A673 (cell line): ENCODE results near the gene DENND2D. TPM values are rescaled to one million over a fixed set of nuclear protein-coding genes. Genes with fewer than 3 reads are reported as not detected.

ENCODE experiments used
- BruUV-seq: library from RNA; stranded (reverse); fragments of 400-500 nt; replicated peaks from 2 replicates; lab custom pipeline; 2021; lab: Mats Ljungman, UMichigan
- CTCF ChIA-PET: fragments of 300-600 bp; sonication (Branson Sonifier 250); formaldehyde crosslinking; loops from one replicate; lab custom pipeline; 2022; ENCODE audit warnings: antibody characterized with exemption; lab: Charles Lee
- POLR2A ChIA-PET: fragments of 300-600 bp; sonication (Branson Sonifier 250); formaldehyde crosslinking; loops from one replicate; lab custom pipeline; 2022; ENCODE audit warnings: antibody characterized with exemption; ENCODE audit not compliant: low non-redundant PET; lab: Charles Lee
- DNase-seq: peaks from one replicate; pipeline ENCODE4 v3.0.0-alpha.2; 2015; ENCODE audit warnings: low spot score
- H3K27ac ChIP-seq: fragments of 200-600 bp; sonication (generic); 2 replicates; pipeline ENCODE4 v1.5.1; 2016; ENCODE audit warnings: mixed run types, low read depth, mild to moderate bottlenecking, mixed read lengths, antibody characterized with exemption, low read length; ENCODE audit not compliant: poor library complexity, severe bottlenecking
- H3K27me3 ChIP-seq: fragments of 200-600 bp; sonication (generic); replicated peaks from 2 replicates; pipeline ENCODE4 v1.6.1; 2017; ENCODE audit warnings: mixed run types, low read depth, mild to moderate bottlenecking, mixed read lengths, antibody characterized with exemption, low read length; ENCODE audit not compliant: insufficient read depth, poor library complexity
- H3K36me3 ChIP-seq: fragments of 200-600 bp; sonication (generic); 2 replicates; pipeline ENCODE4 v1.6.1; 2016; ENCODE audit warnings: mixed run types, mild to moderate bottlenecking, mixed read lengths, antibody characterized with exemption, low read length; ENCODE audit not compliant: insufficient read depth, poor library complexity, severe bottlenecking
- H3K4me1 ChIP-seq: fragments of 200-600 bp; sonication (generic); 2 replicates; pipeline ENCODE4 v1.6.1; 2017; ENCODE audit warnings: mixed run types, mild to moderate bottlenecking, mixed read lengths, antibody characterized with exemption, low read length; ENCODE audit not compliant: insufficient read depth, poor library complexity, severe bottlenecking
- H3K4me3 ChIP-seq: fragments of 200-600 bp; sonication (generic); 2 replicates; pipeline ENCODE4 v1.5.1; 2016; ENCODE audit warnings: low read depth, mixed run types, mild to moderate bottlenecking, mixed read lengths, low read length; ENCODE audit not compliant: poor library complexity, severe bottlenecking
- H3K9me3 ChIP-seq: fragments of 200-600 bp; sonication (generic); 2 replicates; pipeline ENCODE4 v1.6.1; 2016; ENCODE audit warnings: mixed run types, low read depth, mild to moderate bottlenecking, mixed read lengths, antibody characterized with exemption, low read length; ENCODE audit not compliant: poor library complexity, severe bottlenecking
- EZH2 ChIP-seq: fragments of 200-600 bp; sonication (generic); IDR thresholded peaks from 2 replicates; pipeline ENCODE4 v1.6.1; 2017; ENCODE audit warnings: borderline replicate concordance, low read depth, mild to moderate bottlenecking, mixed read lengths, antibody characterized with exemption, low read length; ENCODE audit not compliant: poor library complexity, severe bottlenecking
- intact Hi-C: fragments of 100-400 bp; cut with micrococcal nuclease; formaldehyde crosslinking; loops from one replicate; pipeline ENCODE4 v1.10.0; 2022; ENCODE audit not compliant: unreplicated experiment
- total RNA-seq: library from RNA; stranded (reverse); gene quantifications from 2 replicates; pipeline ENCODE4 v1.2.3, GENCODE V29; 2021
- TF ChIP-seq, protein P1 (sequence below): fragments of 300-800, 200-600 bp; sonication (generic); conservative IDR thresholded peaks from 2 replicates; pipeline ENCODE4 v1.5.1; 2017; ENCODE audit warnings: low read depth, mild to moderate bottlenecking, antibody characterized with exemption, low read length, moderate library complexity, mixed read lengths

Gene DENND2D
- total RNA-seq, 1 experiment from 2014 or later = not detected

DNA sequence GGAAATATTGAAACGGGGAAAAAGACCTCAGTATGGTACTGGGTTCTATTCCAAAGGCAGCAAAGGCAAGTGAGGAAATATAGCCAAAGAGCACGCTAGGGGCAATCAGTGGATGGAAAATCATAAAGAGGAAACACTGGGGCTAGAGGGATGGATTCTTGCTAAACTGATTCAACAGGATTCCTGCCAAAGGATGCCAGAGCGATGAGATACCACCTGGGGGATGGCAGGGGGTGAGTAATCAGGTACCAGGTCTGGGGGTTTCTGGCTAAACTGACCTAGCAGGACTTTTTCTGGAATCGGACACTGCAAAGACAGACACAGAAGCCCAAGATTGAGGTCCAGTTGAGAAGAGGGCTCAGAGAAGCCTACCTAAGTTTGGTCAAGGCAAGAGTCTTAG, 33.8 kb upstream of the DENND2D start:
- no TSS peak for BruUV-seq
- H3K9me3 ChIP-seq = no peaks in the 10 kb centered on the region
- peaks cover 53% of the 10 kb centered on the region for H3K27me3 ChIP-seq
- no peaks in the 10 kb centered on the region for H3K36me3 ChIP-seq
- H3K27ac ChIP-seq = no peak overlapping the region
- intact Hi-C loops = no loop called here
- H3K4me3 ChIP-seq = no peak overlapping the region
- H3K4me1 ChIP-seq = no peaks in the 10 kb centered on the region
- POLR2A ChIA-PET = no interaction called here
- CTCF ChIA-PET = no interaction called here
- TF ChIP-seq, protein P1, sequence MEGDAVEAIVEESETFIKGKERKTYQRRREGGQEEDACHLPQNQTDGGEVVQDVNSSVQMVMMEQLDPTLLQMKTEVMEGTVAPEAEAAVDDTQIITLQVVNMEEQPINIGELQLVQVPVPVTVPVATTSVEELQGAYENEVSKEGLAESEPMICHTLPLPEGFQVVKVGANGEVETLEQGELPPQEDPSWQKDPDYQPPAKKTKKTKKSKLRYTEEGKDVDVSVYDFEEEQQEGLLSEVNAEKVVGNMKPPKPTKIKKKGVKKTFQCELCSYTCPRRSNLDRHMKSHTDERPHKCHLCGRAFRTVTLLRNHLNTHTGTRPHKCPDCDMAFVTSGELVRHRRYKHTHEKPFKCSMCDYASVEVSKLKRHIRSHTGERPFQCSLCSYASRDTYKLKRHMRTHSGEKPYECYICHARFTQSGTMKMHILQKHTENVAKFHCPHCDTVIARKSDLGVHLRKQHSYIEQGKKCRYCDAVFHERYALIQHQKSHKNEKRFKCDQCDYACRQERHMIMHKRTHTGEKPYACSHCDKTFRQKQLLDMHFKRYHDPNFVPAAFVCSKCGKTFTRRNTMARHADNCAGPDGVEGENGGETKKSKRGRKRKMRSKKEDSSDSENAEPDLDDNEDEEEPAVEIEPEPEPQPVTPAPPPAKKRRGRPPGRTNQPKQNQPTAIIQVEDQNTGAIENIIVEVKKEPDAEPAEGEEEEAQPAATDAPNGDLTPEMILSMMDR = no peak
- no peak for TF ChIP-seq EZH2
- DNase-seq = no peak

DNA sequence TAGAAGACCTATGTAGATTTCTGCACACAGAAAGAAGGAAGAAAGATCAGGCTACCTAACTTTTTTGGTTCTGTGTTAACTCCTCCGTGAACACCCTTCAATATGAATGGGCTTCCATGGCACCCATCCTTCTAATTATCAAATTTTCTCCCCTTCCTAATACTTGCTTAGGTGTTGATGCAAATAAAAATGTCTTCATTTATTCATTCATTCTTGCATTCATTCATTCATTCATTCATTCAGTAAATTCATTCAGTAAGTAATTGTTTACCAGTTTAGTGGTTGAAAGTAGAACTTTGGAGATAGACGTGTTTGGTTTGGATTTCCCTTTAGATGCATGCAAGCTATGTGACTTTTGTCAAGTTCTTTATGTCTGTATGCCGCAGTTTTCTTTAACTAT, 31.7 kb upstream of the DENND2D start:
- H3K4me1 ChIP-seq = no peaks in the 10 kb centered on the region
- BruUV-seq = no TSS peak
- intact Hi-C loops = no loop called here
- no peak overlapping the region for H3K27ac ChIP-seq
- H3K27me3 ChIP-seq = peaks cover 55% of the 10 kb centered on the region
- no peaks in the 10 kb centered on the region for H3K9me3 ChIP-seq
- no peak overlapping the region for H3K4me3 ChIP-seq
- POLR2A ChIA-PET = no interaction called here
- no peaks in the 10 kb centered on the region for H3K36me3 ChIP-seq
- CTCF ChIA-PET = no interaction called here
- DNase-seq = no peak
- no peak for TF ChIP-seq EZH2
- TF ChIP-seq, protein P1 = no peak

DNA sequence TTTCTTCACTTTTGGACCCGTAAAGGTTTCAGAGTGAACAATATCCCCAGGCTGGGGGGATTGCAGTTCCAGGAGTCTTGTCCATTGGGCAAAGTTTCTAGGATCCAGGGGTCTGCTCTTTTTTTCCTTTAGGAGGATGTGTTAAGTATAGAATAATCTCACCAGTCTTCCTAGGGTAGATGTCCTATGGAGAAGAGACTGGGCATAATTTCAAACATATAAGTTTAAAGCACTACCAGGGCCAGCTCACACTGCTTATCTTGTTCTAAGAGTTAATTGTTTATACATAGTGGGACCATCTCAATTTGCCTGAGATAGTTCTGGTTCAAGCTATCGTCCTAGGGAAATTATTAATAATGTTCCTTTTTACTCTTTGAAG, 28.3 kb upstream of the DENND2D start:
- intact Hi-C loops = no loop called here
- no TSS peak for BruUV-seq

More for the DNA sequence above, 28.3 kb upstream of the DENND2D start:
- Histone ChIP-seq H3K4me1 (no peaks in the 10 kb centered on the region), H3K27ac (no peak overlapping the region), H3K4me3 (no peak overlapping the region), H3K36me3 (no peaks in the 10 kb centered on the region), H3K9me3 (no peaks in the 10 kb centered on the region), H3K27me3 (peaks cover 52% of the 10 kb centered on the region)
- DNase-seq = no peak
- ChIA-PET CTCF (no interaction called here), POLR2A (no interaction called here)
- TF ChIP-seq, protein P1 = no peak
- TF ChIP-seq EZH2 = no peak
